Measurements from ENCODE around the gene DMD.

DMD gene

DNA sequence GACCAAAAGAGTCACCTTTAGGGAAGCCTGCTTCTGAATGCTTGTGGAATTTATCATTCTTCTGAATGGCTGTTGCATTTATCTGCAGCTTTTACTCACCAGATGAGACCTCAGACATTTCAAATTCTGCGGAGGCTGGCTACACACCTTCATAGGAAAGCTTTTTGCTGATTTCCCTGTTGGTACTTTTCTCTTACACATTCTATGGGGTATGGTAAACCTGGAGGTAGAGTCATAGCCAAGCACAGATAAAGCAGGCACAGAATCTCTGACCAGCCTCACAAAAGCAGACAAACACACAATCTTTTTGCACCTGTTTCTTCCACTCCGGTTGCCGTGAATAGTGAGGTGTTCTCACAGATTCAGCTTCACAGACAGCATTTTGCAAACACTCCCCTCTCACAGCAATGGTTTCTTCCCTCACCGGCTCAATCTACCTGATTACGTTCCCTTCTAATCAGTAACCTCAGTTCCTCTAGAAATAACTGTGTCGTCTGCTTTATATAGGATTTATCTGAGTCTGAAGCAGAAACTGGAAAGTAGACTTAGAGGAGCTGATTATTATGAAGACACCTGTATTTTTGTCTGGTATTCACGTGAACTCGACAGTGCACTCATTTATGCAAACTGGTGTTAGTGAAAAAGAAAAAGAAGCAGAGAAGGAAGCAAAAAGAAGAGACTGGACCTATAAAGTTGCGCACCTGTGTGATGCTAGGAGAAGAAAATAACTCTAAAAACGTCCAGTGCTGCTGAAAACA lies 83.1 kb downstream of the DMD start:
- no peaks in the 10 kb centered on the region for H3K79me2 ChIP-seq (ENCODE audit: insufficient read depth, low read length)
- no peaks in the 10 kb centered on the region for H3K9me3 ChIP-seq (ENCODE audit: insufficient read depth, low read depth, low read length)
- no peaks in the 10 kb centered on the region for H3K4me1 ChIP-seq (ENCODE audit: insufficient read depth, low read length, poor library complexity, severe bottlenecking)
- H2AFZ ChIP-seq (ENCODE audit: low read length): no peak overlapping the region
- no peak overlapping the region for H3K4me3 ChIP-seq (ENCODE audit: low read length, poor library complexity, severe bottlenecking)
- H3K36me3 ChIP-seq (ENCODE audit: insufficient read depth, low read length): no peaks in the 10 kb centered on the region
- H3F3A ChIP-seq (ENCODE audit: low read depth): no peaks in the 10 kb centered on the region
- H3K27me3 ChIP-seq (ENCODE audit: insufficient read depth, low read length, poor library complexity, severe bottlenecking): no peaks in the 10 kb centered on the region
- TF ChIP-seq, protein P1, sequence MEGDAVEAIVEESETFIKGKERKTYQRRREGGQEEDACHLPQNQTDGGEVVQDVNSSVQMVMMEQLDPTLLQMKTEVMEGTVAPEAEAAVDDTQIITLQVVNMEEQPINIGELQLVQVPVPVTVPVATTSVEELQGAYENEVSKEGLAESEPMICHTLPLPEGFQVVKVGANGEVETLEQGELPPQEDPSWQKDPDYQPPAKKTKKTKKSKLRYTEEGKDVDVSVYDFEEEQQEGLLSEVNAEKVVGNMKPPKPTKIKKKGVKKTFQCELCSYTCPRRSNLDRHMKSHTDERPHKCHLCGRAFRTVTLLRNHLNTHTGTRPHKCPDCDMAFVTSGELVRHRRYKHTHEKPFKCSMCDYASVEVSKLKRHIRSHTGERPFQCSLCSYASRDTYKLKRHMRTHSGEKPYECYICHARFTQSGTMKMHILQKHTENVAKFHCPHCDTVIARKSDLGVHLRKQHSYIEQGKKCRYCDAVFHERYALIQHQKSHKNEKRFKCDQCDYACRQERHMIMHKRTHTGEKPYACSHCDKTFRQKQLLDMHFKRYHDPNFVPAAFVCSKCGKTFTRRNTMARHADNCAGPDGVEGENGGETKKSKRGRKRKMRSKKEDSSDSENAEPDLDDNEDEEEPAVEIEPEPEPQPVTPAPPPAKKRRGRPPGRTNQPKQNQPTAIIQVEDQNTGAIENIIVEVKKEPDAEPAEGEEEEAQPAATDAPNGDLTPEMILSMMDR (conservative IDR thresholded peaks at IDR 0.05; ENCODE audit: low read length): no peak
- TF ChIP-seq EZH2phosphoT487 (IDR thresholded peaks at IDR 0.05; ENCODE audit: borderline replicate concordance): no peak
- H3K9ac ChIP-seq (ENCODE audit: low read depth, low read length, poor library complexity, severe bottlenecking): no peak overlapping the region
- H3K4me2 ChIP-seq (ENCODE audit: low read depth, low read length, poor library complexity, severe bottlenecking): no peak overlapping the region
- H3K9me2 ChIP-seq (replicated peaks; ENCODE audit: low read depth, low read length): no peaks in the 10 kb centered on the region
- no peaks in the 10 kb centered on the region for H4K20me1 ChIP-seq (ENCODE audit: insufficient read depth, low read length, poor library complexity, severe bottlenecking)

DNA sequence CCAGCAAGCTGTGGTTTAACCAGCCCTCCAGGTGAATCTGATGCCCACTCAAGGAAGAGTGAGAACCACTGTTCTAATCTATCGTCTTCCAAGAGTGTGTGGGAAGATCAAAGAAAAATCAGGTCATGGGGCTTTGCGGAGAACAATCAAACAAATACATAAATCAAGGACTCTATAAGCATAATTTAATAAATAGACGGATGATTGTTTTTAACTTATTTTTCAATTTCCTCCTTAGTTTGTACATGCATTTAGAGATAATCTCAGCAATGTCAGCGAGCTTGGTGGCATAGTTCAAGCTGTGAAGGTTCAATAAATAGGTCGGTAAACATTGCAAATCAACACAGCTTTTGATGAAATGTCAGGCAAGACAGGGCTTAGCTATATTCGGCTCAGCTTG lies 84.9 kb downstream of the DMD start:
- Histone ChIP-seq H2AFZ (ENCODE audit: low read length) (no peak overlapping the region), H3K79me2 (ENCODE audit: insufficient read depth, low read length) (no peaks in the 10 kb centered on the region), H3K9ac (ENCODE audit: low read depth, low read length, poor library complexity, severe bottlenecking) (no peak overlapping the region), H3K9me3 (ENCODE audit: insufficient read depth, low read depth, low read length) (no peaks in the 10 kb centered on the region), H4K20me1 (ENCODE audit: insufficient read depth, low read length, poor library complexity, severe bottlenecking) (no peaks in the 10 kb centered on the region), H3K4me3 (ENCODE audit: low read length, poor library complexity, severe bottlenecking) (no peak overlapping the region), H3K4me2 (ENCODE audit: low read depth, low read length, poor library complexity, severe bottlenecking) (no peak overlapping the region), H3K27me3 (ENCODE audit: insufficient read depth, low read length, poor library complexity, severe bottlenecking) (no peaks in the 10 kb centered on the region), H3F3A (ENCODE audit: low read depth) (no peaks in the 10 kb centered on the region), H3K4me1 (ENCODE audit: insufficient read depth, low read length, poor library complexity, severe bottlenecking) (no peaks in the 10 kb centered on the region), H3K9me2 (replicated peaks; ENCODE audit: low read depth, low read length) (no peaks in the 10 kb centered on the region), H3K36me3 (ENCODE audit: insufficient read depth, low read length) (no peaks in the 10 kb centered on the region)
- TF ChIP-seq, protein P1 (conservative IDR thresholded peaks at IDR 0.05; ENCODE audit: low read length): no peak
- no peak for TF ChIP-seq EZH2phosphoT487 (IDR thresholded peaks at IDR 0.05; ENCODE audit: borderline replicate concordance)

DNA sequence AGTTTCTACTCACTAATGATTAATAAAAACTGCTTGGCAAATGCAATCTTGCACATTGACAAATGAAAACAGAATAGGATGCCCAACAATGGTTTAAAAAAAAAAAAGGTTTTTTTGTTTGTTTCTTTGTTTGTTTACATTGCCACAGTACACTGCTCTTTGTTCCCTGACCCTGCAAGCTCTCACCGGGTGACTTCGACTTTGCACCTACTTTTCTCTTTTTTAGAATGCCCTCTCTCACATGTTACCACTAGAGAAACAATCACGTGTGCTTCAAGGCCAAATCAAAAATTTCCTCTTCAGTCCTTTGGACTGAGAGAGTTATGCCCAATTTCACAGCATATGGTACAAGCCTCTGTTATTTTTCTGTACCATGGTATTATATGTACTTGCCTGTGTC lies 101.5 kb downstream of the DMD start:
- Histone ChIP-seq H3K27me3 (ENCODE audit: insufficient read depth, low read length, poor library complexity, severe bottlenecking) (no peaks in the 10 kb centered on the region), H4K20me1 (ENCODE audit: insufficient read depth, low read length, poor library complexity, severe bottlenecking) (no peaks in the 10 kb centered on the region), H3K4me1 (ENCODE audit: insufficient read depth, low read length, poor library complexity, severe bottlenecking) (no peaks in the 10 kb centered on the region), H2AFZ (ENCODE audit: low read length) (no peak overlapping the region), H3K4me2 (ENCODE audit: low read depth, low read length, poor library complexity, severe bottlenecking) (no peak overlapping the region), H3F3A (ENCODE audit: low read depth) (no peaks in the 10 kb centered on the region), H3K9me3 (ENCODE audit: insufficient read depth, low read depth, low read length) (no peaks in the 10 kb centered on the region), H3K9me2 (replicated peaks; ENCODE audit: low read depth, low read length) (no peaks in the 10 kb centered on the region), H3K79me2 (ENCODE audit: insufficient read depth, low read length) (no peaks in the 10 kb centered on the region), H3K36me3 (ENCODE audit: insufficient read depth, low read length) (no peaks in the 10 kb centered on the region), H3K9ac (ENCODE audit: low read depth, low read length, poor library complexity, severe bottlenecking) (no peak overlapping the region), H3K4me3 (ENCODE audit: low read length, poor library complexity, severe bottlenecking) (no peak overlapping the region)
- no peak for TF ChIP-seq EZH2phosphoT487 (IDR thresholded peaks at IDR 0.05; ENCODE audit: borderline replicate concordance)
- TF ChIP-seq, protein P1 (conservative IDR thresholded peaks at IDR 0.05; ENCODE audit: low read length): no peak
